GM23338 (cell line): ENCODE results near the gene C5AR1. TPM values are rescaled to one million over a fixed set of nuclear protein-coding genes. Genes with fewer than 3 reads are reported as not detected.

ENCODE experiments used
- ATAC-seq: fragments of 200-7000 bp; cut with Tn5 transposase; 3 replicates; pipeline ENCODE4 v1.9.1; 2020
- DNase-seq: peaks from one replicate; pipeline ENCODE4 v3.0.0-alpha.2; 2015; ENCODE audit warnings: low spot score
- H2AFZ ChIP-seq: fragments of 200-600 bp; sonication (generic); 2 replicates; pipeline ENCODE4 v1.8.0; 2016; ENCODE audit warnings: antibody characterized with exemption, mild to moderate bottlenecking, moderate library complexity
- H3F3A ChIP-seq: fragments of 200-600 bp; sonication (generic); replicated peaks from 2 replicates; pipeline ENCODE4 v1.8.0; 2017; ENCODE audit warnings: antibody characterized with exemption, mixed run types, low read depth
- H3K27ac ChIP-seq: fragments of 200-600 bp; sonication (generic); 2 replicates; pipeline ENCODE4 v1.6.1; 2016; ENCODE audit warnings: low read depth
- H3K27me3 ChIP-seq: fragments of 200-600 bp; sonication (generic); 2 replicates; pipeline ENCODE4 v1.8.0; 2016; ENCODE audit warnings: mild to moderate bottlenecking, mixed run types, moderate library complexity; ENCODE audit not compliant: insufficient read depth
- H3K36me3 ChIP-seq: fragments of 200-600 bp; sonication (generic); 2 replicates; pipeline ENCODE4 v1.8.0; 2016; ENCODE audit warnings: mild to moderate bottlenecking; ENCODE audit not compliant: insufficient read depth
- H3K4me1 ChIP-seq: fragments of 200-600 bp; sonication (generic); 2 replicates; pipeline ENCODE4 v1.8.0; 2016; ENCODE audit warnings: mild to moderate bottlenecking, moderate library complexity; ENCODE audit not compliant: insufficient read depth
- H3K4me2 ChIP-seq: fragments of 200-600 bp; sonication (generic); 2 replicates; pipeline ENCODE4 v1.7.1; 2017; ENCODE audit warnings: mixed run types
- H3K4me3 ChIP-seq: fragments of 200-600 bp; sonication (generic); 2 replicates; pipeline ENCODE4 v1.6.1; 2016; ENCODE audit warnings: mixed run types
- H3K79me2 ChIP-seq: fragments of 200-600 bp; sonication (generic); replicated peaks from 2 replicates; pipeline ENCODE4 v1.8.0; 2017; ENCODE audit warnings: mild to moderate bottlenecking; ENCODE audit not compliant: insufficient read depth
- H3K9me2 ChIP-seq: fragments of 200-600 bp; sonication (generic); 2 replicates; pipeline ENCODE4 v1.8.0; 2017; ENCODE audit not compliant: insufficient read depth
- H4K20me1 ChIP-seq: fragments of 200-600 bp; sonication (generic); replicated peaks from 2 replicates; pipeline ENCODE4 v1.8.0; 2017; ENCODE audit warnings: mild to moderate bottlenecking; ENCODE audit not compliant: insufficient read depth
- H3K27ac Mint-ChIP-seq: 2 replicates; pipeline ENCODE4 v1.8.0; 2020; ENCODE audit warnings: inconsistent platforms, mild to moderate bottlenecking, moderate library complexity, mixed read lengths
- H3K27me3 Mint-ChIP-seq: 3 replicates; pipeline ENCODE4 v1.8.0; 2022; ENCODE audit warnings: low read depth, mild to moderate bottlenecking, moderate library complexity, mixed read lengths, inconsistent platforms; ENCODE audit not compliant: insufficient read depth, poor library complexity
- H3K36me3 Mint-ChIP-seq: 3 replicates; pipeline ENCODE4 v1.8.0; 2021; ENCODE audit warnings: low read depth, mild to moderate bottlenecking, inconsistent platforms, moderate library complexity, mixed read lengths
- H3K4me1 Mint-ChIP-seq: 3 replicates; pipeline ENCODE4 v1.8.0; 2020; ENCODE audit warnings: mild to moderate bottlenecking, inconsistent platforms, mixed read lengths
- H3K4me3 Mint-ChIP-seq: 3 replicates; pipeline ENCODE4 v1.8.0; 2021; ENCODE audit warnings: moderate library complexity, mild to moderate bottlenecking, inconsistent platforms, mixed read lengths
- H3K9me3 Mint-ChIP-seq: 3 replicates; pipeline ENCODE4 v1.8.0; 2020; ENCODE audit warnings: moderate library complexity, mild to moderate bottlenecking, inconsistent platforms, mixed read lengths
- CREB1 ChIP-seq: fragments of 250-450 bp; sonication (Bioruptor Pico); IDR thresholded peaks from 2 replicates; pipeline ENCODE4 v1.5.0; 2020; ENCODE audit warnings: low read depth, mild to moderate bottlenecking, moderate library complexity
- EZH2 ChIP-seq: fragments of 200-600 bp; sonication (generic); IDR thresholded peaks from one replicate; pipeline ENCODE4 v1.8.0; 2017; ENCODE audit warnings: antibody characterized with exemption, mild to moderate bottlenecking, low read depth; ENCODE audit not compliant: unreplicated experiment
- EZH2phosphoT487 ChIP-seq: fragments of 200-600 bp; sonication (generic); IDR thresholded peaks from one replicate; pipeline ENCODE4 v1.8.1; 2018; ENCODE audit warnings: antibody characterized with exemption; ENCODE audit not compliant: unreplicated experiment
- JUNB ChIP-seq: IDR thresholded peaks from one replicate; pipeline ENCODE4 v1.6.1; 2016; ENCODE audit warnings: antibody characterized with exemption; ENCODE audit not compliant: unreplicated experiment
- NANOG ChIP-seq: IDR thresholded peaks from 2 replicates; pipeline ENCODE4 v1.6.1; 2016; ENCODE audit warnings: antibody characterized with exemption, borderline replicate concordance
- POLR2AphosphoS5 ChIP-seq: IDR thresholded peaks from 2 replicates; pipeline ENCODE4 v1.6.1; 2016; ENCODE audit warnings: antibody characterized with exemption, low read depth
- STAT1 ChIP-seq: IDR thresholded peaks from one replicate; pipeline ENCODE4 v1.6.1; 2016; ENCODE audit warnings: antibody characterized with exemption; ENCODE audit not compliant: unreplicated experiment
- ZNF114 ChIP-seq: fragments of 250-450 bp; sonication (Bioruptor Pico); IDR thresholded peaks from 2 replicates; pipeline ENCODE4 v1.5.0; 2020; ENCODE audit warnings: mild to moderate bottlenecking, moderate library complexity
- ZNF331 ChIP-seq: fragments of 250-450 bp; sonication (Bioruptor Pico); IDR thresholded peaks from 2 replicates; pipeline ENCODE4 v1.5.0; 2020; ENCODE audit warnings: low read depth, mild to moderate bottlenecking, moderate library complexity
- ZNF462 ChIP-seq: fragments of 250-450 bp; sonication (Bioruptor Pico); IDR thresholded peaks from 2 replicates; pipeline ENCODE4 v1.5.0; 2020; ENCODE audit warnings: mild to moderate bottlenecking, moderate library complexity
- polyA plus RNA-seq: library from polyadenylated mRNA; unstranded; fragments of >200 nt; fragmentation: Nextera tagmentation; extraction: Ambion mirVana; gene quantifications from 2 replicates; pipeline ENCODE4 v1.2.1, GENCODE V29; 2016
- total RNA-seq: library from RNA; depleted of rRNA; stranded (reverse); fragments of >200 nt; shearing (Covaris generic); gene quantifications from 2 replicates; pipeline ENCODE4 v1.2.3, GENCODE V29; 2014
- TF ChIP-seq, protein P1 (sequence below): IDR thresholded peaks from one replicate; pipeline ENCODE4 v1.6.1; 2018; ENCODE audit warnings: antibody characterized with exemption; ENCODE audit not compliant: unreplicated experiment
- TF ChIP-seq, protein P2 (sequence below): IDR thresholded peaks from 2 replicates; pipeline ENCODE4 v1.6.1; 2016; ENCODE audit warnings: antibody characterized with exemption
- TF ChIP-seq, protein P3 (sequence below), 2 experiments: fragments of 200-600 bp in 1 of 2; sonication (generic) in 1 of 2; conservative IDR thresholded peaks; 2 replicates each; pipeline versions ENCODE4 v1.5.1 to v1.6.1; 2016 to 2017; ENCODE audit warnings: antibody characterized with exemption in 2 of 2, low read depth in 2 of 2, mild to moderate bottlenecking in 2 of 2, moderate library complexity in 1 of 2

Gene C5AR1
- total and polyA plus RNA-seq, 2 experiments from 2014 or later = 0.08 TPM; not detected in 1

DNA sequence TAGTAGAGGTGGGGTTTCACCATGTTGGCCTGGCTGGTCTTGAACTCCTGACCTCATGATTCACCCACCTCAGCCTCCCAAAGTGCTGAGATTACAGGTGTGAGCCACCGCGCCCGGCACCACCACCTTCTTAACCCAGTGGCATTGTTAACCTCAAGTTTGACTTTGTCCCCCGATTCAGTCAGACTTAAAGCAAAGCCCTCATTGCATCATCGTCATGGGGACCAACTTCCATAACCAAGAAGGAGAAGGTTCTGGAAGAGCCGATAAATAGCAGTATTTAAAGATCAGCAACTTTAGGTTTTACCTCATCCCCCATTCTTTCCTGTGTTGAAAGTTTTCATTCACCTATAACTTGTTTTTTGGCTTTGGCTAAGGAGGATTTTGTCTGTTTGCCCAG lies 41.6 kb upstream of the C5AR1 start:
- Histone ChIP-seq H4K20me1 (peaks cover 3% of the 10 kb centered on the region), H3K4me2 (no peak overlapping the region), H3K27ac (peak overlapping the region; percentile 76; the same call in 1 of the 2 replicates), H2AFZ (no peak overlapping the region), H3K36me3 (no peaks in the 10 kb centered on the region; the same call in 1 of the 2 replicates), H3K4me1 (peaks cover 11% of the 10 kb centered on the region; the same call in 1 of the 2 replicates), H3K79me2 (no peaks in the 10 kb centered on the region), H3K4me3 (no peak overlapping the region), H3K27me3 (no peaks in the 10 kb centered on the region), H3F3A (peaks cover 12% of the 10 kb centered on the region; the same call in 1 of the 2 replicates), H3K9me2 (no peaks in the 10 kb centered on the region)
- Mint-ChIP-seq H3K4me3 (no peak overlapping the region), H3K9me3 (no peaks in the 10 kb centered on the region; the same call in 2 of the 3 replicates), H3K27ac (no peak overlapping the region), H3K27me3 (peaks cover 23% of the 10 kb centered on the region), H3K36me3 (peaks cover 53% of the 10 kb centered on the region), H3K4me1 (peaks cover 17% of the 10 kb centered on the region)
- ATAC-seq (no peak), DNase-seq (no peak)
- TF ChIP-seq JUNB (no peak), POLR2AphosphoS5 (no peak), ZNF462 (CRISPR knock-in tag) (no peak), STAT1 (no peak), EZH2 (no peak), EZH2phosphoT487 (no peak), NANOG (no peak), ZNF331 (CRISPR knock-in tag) (no peak), CREB1 (no peak), ZNF114 (CRISPR knock-in tag) (no peak)
- TF ChIP-seq, protein P1, sequence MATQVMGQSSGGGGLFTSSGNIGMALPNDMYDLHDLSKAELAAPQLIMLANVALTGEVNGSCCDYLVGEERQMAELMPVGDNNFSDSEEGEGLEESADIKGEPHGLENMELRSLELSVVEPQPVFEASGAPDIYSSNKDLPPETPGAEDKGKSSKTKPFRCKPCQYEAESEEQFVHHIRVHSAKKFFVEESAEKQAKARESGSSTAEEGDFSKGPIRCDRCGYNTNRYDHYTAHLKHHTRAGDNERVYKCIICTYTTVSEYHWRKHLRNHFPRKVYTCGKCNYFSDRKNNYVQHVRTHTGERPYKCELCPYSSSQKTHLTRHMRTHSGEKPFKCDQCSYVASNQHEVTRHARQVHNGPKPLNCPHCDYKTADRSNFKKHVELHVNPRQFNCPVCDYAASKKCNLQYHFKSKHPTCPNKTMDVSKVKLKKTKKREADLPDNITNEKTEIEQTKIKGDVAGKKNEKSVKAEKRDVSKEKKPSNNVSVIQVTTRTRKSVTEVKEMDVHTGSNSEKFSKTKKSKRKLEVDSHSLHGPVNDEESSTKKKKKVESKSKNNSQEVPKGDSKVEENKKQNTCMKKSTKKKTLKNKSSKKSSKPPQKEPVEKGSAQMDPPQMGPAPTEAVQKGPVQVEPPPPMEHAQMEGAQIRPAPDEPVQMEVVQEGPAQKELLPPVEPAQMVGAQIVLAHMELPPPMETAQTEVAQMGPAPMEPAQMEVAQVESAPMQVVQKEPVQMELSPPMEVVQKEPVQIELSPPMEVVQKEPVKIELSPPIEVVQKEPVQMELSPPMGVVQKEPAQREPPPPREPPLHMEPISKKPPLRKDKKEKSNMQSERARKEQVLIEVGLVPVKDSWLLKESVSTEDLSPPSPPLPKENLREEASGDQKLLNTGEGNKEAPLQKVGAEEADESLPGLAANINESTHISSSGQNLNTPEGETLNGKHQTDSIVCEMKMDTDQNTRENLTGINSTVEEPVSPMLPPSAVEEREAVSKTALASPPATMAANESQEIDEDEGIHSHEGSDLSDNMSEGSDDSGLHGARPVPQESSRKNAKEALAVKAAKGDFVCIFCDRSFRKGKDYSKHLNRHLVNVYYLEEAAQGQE = no peak
- TF ChIP-seq, protein P2, sequence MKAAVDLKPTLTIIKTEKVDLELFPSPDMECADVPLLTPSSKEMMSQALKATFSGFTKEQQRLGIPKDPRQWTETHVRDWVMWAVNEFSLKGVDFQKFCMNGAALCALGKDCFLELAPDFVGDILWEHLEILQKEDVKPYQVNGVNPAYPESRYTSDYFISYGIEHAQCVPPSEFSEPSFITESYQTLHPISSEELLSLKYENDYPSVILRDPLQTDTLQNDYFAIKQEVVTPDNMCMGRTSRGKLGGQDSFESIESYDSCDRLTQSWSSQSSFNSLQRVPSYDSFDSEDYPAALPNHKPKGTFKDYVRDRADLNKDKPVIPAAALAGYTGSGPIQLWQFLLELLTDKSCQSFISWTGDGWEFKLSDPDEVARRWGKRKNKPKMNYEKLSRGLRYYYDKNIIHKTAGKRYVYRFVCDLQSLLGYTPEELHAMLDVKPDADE = no peak
- TF ChIP-seq, protein P3, sequence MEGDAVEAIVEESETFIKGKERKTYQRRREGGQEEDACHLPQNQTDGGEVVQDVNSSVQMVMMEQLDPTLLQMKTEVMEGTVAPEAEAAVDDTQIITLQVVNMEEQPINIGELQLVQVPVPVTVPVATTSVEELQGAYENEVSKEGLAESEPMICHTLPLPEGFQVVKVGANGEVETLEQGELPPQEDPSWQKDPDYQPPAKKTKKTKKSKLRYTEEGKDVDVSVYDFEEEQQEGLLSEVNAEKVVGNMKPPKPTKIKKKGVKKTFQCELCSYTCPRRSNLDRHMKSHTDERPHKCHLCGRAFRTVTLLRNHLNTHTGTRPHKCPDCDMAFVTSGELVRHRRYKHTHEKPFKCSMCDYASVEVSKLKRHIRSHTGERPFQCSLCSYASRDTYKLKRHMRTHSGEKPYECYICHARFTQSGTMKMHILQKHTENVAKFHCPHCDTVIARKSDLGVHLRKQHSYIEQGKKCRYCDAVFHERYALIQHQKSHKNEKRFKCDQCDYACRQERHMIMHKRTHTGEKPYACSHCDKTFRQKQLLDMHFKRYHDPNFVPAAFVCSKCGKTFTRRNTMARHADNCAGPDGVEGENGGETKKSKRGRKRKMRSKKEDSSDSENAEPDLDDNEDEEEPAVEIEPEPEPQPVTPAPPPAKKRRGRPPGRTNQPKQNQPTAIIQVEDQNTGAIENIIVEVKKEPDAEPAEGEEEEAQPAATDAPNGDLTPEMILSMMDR (conservative IDR thresholded peaks at IDR 0.05; ENCODE audit: low read depth in 2 of 2) = no peak
